H1 (cell line): ENCODE data around the gene ARHGAP26. TPM values are rescaled to one million over a fixed set of nuclear protein-coding genes. Genes with fewer than 3 reads are reported as not detected.

Source experiments
- CHD2 ChIP-seq: IDR thresholded peaks from 2 replicates; pipeline ENCODE4 v1.6.1; 2012; ENCODE audit warnings: low read length, improper control_type of control experiment
- CREB1 ChIP-seq: IDR thresholded peaks from 2 replicates; pipeline ENCODE4 v1.6.1; 2012; ENCODE audit warnings: inconsistent platforms
- GABPA ChIP-seq: IDR thresholded peaks from 2 replicates; pipeline ENCODE4 v1.6.1; 2011; ENCODE audit warnings: mild to moderate bottlenecking, low read length, moderate library complexity, borderline replicate concordance; ENCODE audit not compliant: insufficient read depth
- GTF2F1 ChIP-seq: IDR thresholded peaks from 2 replicates; pipeline ENCODE4 v1.6.1; 2012; ENCODE audit warnings: low read depth, low read length, improper control_type of control experiment, borderline replicate concordance
- POLR2AphosphoS5 ChIP-seq: IDR thresholded peaks from 2 replicates; pipeline ENCODE4 v1.6.1; 2011; ENCODE audit warnings: low read depth, low read length
- RXRA ChIP-seq: IDR thresholded peaks from 2 replicates; pipeline ENCODE4 v1.6.1; 2011; ENCODE audit warnings: low read depth, mild to moderate bottlenecking, low read length, moderate library complexity; ENCODE audit not compliant: insufficient read depth
- SUZ12 ChIP-seq: fragments of 200-600 bp; sonication (generic); IDR thresholded peaks from 2 replicates; pipeline ENCODE4 v1.6.1; 2012; ENCODE audit warnings: mild to moderate bottlenecking, inconsistent platforms, low read length, moderate library complexity, mixed read lengths
- polyA plus RNA-seq, 7 experiments: library from polyadenylated mRNA; depleted of rRNA in 3 of 7; stranded (reverse) in 5 of 7; unstranded in 2 of 7; fragments of >200 nt in 5 of 7; fragments of 200-250 nt in 2 of 7; gene quantifications; 1 replicate in 5 of 7; 2 replicates in 1 of 7; 4 replicates in 1 of 7; pipeline versions ENCODE4 v1.2.1 to v1.2.3, GENCODE V29; 2011 to 2013; ENCODE audit warnings: missing spikeins in 2 of 7, mixed read lengths in 2 of 7
- total RNA-seq: library from RNA; stranded (reverse); fragmentation: NEBNext Ultra II Directional; extraction: Animal tissue kit (Norgen Biotek cat#: 25700); gene quantifications from 2 replicates; pipeline ENCODE4 v1.2.1, GENCODE V29; 2021
- TF ChIP-seq, protein P1 (sequence below): fragments of 300-600 bp; sonication (generic); IDR thresholded peaks from 2 replicates; pipeline ENCODE4 v1.7.1; 2012; ENCODE audit warnings: low read length, moderate library complexity, mild to moderate bottlenecking, inconsistent platforms; ENCODE audit not compliant: insufficient replicate concordance

The ARHGAP26 gene
- total and polyA plus RNA-seq, 2 of the 8 experiments (the other 6 are each of a cell fraction or from before 2014, with no cell fraction given) = 7.1 to 24.8 TPM

GRCh38 chr5:142926549-142926948, 156.4 kb downstream of the ARHGAP26 start (continued):
- TF ChIP-seq, protein P1, sequence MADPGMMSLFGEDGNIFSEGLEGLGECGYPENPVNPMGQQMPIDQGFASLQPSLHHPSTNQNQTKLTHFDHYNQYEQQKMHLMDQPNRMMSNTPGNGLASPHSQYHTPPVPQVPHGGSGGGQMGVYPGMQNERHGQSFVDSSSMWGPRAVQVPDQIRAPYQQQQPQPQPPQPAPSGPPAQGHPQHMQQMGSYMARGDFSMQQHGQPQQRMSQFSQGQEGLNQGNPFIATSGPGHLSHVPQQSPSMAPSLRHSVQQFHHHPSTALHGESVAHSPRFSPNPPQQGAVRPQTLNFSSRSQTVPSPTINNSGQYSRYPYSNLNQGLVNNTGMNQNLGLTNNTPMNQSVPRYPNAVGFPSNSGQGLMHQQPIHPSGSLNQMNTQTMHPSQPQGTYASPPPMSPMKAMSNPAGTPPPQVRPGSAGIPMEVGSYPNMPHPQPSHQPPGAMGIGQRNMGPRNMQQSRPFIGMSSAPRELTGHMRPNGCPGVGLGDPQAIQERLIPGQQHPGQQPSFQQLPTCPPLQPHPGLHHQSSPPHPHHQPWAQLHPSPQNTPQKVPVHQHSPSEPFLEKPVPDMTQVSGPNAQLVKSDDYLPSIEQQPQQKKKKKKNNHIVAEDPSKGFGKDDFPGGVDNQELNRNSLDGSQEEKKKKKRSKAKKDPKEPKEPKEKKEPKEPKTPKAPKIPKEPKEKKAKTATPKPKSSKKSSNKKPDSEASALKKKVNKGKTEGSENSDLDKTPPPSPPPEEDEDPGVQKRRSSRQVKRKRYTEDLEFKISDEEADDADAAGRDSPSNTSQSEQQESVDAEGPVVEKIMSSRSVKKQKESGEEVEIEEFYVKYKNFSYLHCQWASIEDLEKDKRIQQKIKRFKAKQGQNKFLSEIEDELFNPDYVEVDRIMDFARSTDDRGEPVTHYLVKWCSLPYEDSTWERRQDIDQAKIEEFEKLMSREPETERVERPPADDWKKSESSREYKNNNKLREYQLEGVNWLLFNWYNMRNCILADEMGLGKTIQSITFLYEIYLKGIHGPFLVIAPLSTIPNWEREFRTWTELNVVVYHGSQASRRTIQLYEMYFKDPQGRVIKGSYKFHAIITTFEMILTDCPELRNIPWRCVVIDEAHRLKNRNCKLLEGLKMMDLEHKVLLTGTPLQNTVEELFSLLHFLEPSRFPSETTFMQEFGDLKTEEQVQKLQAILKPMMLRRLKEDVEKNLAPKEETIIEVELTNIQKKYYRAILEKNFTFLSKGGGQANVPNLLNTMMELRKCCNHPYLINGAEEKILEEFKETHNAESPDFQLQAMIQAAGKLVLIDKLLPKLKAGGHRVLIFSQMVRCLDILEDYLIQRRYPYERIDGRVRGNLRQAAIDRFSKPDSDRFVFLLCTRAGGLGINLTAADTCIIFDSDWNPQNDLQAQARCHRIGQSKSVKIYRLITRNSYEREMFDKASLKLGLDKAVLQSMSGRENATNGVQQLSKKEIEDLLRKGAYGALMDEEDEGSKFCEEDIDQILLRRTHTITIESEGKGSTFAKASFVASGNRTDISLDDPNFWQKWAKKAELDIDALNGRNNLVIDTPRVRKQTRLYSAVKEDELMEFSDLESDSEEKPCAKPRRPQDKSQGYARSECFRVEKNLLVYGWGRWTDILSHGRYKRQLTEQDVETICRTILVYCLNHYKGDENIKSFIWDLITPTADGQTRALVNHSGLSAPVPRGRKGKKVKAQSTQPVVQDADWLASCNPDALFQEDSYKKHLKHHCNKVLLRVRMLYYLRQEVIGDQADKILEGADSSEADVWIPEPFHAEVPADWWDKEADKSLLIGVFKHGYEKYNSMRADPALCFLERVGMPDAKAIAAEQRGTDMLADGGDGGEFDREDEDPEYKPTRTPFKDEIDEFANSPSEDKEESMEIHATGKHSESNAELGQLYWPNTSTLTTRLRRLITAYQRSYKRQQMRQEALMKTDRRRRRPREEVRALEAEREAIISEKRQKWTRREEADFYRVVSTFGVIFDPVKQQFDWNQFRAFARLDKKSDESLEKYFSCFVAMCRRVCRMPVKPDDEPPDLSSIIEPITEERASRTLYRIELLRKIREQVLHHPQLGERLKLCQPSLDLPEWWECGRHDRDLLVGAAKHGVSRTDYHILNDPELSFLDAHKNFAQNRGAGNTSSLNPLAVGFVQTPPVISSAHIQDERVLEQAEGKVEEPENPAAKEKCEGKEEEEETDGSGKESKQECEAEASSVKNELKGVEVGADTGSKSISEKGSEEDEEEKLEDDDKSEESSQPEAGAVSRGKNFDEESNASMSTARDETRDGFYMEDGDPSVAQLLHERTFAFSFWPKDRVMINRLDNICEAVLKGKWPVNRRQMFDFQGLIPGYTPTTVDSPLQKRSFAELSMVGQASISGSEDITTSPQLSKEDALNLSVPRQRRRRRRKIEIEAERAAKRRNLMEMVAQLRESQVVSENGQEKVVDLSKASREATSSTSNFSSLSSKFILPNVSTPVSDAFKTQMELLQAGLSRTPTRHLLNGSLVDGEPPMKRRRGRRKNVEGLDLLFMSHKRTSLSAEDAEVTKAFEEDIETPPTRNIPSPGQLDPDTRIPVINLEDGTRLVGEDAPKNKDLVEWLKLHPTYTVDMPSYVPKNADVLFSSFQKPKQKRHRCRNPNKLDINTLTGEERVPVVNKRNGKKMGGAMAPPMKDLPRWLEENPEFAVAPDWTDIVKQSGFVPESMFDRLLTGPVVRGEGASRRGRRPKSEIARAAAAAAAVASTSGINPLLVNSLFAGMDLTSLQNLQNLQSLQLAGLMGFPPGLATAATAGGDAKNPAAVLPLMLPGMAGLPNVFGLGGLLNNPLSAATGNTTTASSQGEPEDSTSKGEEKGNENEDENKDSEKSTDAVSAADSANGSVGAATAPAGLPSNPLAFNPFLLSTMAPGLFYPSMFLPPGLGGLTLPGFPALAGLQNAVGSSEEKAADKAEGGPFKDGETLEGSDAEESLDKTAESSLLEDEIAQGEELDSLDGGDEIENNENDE = no peak
- TF ChIP-seq POLR2AphosphoS5 (no peak), GTF2F1 (no peak), RXRA (no peak), CHD2 (no peak), CREB1 (no peak), SUZ12 (no peak), GABPA (no peak)
